NCI-H2171 (cell line): ENCODE results near the gene RNF103.
"Not testable (repeated sequence)": the region's sequence is repeated elsewhere in the genome, so short reads cannot be mapped to it uniquely, and the experiment has no call there.

Experiments used
- DNase-seq: peaks from one replicate; lab custom pipeline; 2025; lab: John Stamatoyannopoulos, UW

RNF103 gene, protein sequence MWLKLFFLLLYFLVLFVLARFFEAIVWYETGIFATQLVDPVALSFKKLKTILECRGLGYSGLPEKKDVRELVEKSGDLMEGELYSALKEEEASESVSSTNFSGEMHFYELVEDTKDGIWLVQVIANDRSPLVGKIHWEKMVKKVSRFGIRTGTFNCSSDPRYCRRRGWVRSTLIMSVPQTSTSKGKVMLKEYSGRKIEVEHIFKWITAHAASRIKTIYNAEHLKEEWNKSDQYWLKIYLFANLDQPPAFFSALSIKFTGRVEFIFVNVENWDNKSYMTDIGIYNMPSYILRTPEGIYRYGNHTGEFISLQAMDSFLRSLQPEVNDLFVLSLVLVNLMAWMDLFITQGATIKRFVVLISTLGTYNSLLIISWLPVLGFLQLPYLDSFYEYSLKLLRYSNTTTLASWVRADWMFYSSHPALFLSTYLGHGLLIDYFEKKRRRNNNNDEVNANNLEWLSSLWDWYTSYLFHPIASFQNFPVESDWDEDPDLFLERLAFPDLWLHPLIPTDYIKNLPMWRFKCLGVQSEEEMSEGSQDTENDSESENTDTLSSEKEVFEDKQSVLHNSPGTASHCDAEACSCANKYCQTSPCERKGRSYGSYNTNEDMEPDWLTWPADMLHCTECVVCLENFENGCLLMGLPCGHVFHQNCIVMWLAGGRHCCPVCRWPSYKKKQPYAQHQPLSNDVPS

GRCh38 chr2:86623494-86624266 is at the start of gene RNF103:
Gene RNF103 (minus strand): TSS chr2:86623865. CDS start chr2:86622886, 979 bp downstream.
- peak; percentile 93 for DNase-seq

DNA sequence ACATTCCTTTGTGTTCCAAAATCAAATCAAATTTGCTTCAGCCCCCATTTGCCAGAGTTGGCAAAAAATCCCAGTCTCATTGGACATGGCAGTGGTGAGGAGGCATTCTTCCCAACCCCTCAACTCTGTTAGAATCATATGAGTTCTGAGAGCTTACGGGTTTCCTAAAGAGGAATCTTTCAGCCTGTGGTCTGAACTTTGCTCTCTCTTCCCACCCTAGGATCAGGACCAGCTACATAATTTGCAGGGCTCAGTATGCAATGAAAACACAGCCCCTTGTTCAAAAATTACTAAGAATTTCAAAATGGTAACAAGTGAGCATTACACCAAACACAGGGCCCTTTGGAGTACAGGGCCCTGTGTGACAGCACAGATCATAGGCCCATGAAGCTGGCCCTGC is 49.3 kb upstream of the RNF103 start:
- DNase-seq, result no peak

DNA sequence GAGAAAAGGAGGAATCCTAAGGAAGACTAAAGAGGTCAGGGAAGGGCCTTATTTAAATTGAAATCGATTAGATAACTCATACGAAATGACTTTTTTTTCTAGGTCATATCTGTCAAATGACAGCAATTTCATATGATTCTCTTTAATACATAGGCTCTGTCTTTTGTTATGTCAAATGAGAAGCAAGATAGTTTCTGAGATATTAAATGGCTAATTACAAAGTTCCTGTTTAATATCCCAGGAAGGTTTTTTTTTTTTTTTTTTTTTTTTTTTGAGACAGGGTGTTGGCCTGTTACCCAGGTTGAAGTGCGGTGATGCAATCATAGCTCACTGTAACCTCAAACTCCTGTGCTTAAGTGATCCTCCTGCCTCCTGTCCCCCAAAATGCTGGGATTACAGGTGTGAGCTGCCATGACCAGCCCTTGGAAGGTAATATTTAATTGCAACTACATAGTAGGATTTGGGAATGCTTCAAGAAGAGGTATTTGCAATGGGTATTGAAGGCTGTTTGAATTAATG is 48.4 kb upstream of the RNF103 start:
- DNase-seq, result no peak

- DNase-seq, result no peak
Observed at GRCh38 chr2:86671337-86671981, 47.8 kb upstream of the RNF103 start.

DNA sequence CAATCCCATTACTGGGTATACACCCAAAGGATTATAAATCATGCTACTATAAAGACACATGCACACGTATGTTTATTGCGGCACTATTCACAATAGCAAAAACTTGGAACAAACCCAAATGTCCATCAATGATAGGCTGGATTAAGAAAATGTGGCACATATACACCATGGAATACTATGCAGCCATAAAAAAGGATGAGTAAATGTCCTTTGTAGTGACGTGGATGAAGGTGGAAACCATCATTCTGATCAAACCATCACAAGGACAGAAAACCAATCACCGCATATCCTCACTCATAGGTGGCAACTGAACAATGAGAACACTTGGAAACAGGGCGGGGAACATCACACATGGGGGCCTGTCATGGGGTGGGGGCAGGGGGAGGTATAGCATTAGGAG is 45.7 kb upstream of the RNF103 start:
- not testable (repeated sequence) for DNase-seq

DNA sequence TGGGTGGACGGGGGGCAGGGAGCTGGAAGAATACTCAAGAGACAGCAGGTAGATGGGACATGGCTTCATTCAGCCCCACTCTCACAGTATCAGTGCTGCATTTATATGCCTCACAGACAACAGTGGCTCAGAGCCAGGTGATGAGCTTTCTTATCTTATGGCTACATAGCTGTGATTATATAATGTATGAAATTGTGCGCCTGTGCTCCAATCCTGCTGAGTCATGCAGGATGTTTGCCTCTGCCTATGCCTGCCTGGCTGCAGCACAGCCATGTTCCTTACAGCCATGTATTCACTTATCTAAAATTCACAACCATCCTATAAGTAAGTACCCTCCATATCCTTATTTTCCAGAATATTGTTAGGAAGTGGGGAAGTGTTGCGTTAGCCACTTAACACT is 37.7 kb upstream of the RNF103 start:
- DNase-seq, result peak; percentile 15

GRCh38 chr2:86650188-86650587 is 26.5 kb upstream of the RNF103 start:
- DNase-seq, result no peak

GRCh38 chr2:86649119-86649947 is 25.7 kb upstream of the RNF103 start:
- DNase-seq, result no peak

DNA sequence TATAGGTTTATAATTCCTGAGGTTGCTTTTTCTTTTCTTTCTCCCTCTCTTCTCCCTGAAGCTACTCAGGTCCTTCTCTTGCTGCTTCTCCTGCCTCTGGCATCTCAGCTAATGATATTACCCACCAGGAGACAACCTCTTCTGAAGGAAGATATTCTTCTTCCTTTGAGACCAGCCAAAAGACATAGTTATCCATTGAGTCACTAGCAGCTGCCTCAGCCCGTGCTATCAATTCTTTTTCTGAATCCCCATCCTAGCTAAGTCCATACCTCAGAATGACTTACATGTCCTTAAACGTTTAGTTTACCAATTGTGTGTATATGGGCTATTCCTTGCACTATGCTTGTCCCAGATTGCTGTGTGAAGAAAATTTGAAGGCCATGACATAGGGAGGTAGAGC is 25.0 kb upstream of the RNF103 start:
- no peak for DNase-seq

DNA sequence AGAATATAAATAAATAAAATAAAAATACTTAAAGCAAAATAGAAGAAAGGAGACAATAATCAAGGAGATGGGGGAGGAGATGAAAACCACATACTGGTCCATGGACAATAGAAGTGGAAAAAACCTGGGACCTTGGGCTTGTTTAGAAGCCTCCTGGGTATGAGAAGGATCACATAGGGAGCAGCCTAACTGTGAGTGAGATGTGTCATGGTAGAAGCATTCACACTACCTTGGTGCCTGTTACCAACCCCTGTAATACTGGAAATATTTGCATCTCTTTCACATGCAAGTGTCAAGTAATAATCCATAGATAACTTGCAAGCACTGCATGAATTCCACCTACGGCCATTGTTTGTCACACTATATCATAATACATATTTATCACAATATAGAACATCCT is 23.2 kb upstream of the RNF103 start:
- DNase-seq, result no peak

DNA sequence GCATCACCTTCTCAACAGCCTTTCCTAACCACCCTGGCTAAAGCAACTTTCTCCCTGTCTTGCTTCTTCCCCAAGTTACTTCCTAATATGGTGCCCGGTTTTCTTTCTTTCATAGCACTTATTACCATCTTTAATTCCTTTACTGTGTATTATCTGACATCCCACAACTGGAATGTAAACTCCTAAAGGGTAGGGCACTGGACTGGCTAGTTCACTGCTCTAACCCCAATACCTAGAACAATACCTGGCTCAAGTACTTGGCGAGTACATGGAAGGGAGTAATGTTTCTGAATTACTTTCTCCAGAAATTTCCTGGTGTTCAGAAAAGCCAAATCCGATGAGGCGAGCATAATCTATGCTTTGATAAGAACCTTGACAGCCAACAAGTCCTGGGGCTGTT is 22.7 kb upstream of the RNF103 start:
- no peak for DNase-seq

GRCh38 chr2:86645752-86646151 is 22.1 kb upstream of the RNF103 start:
- no peak for DNase-seq

GRCh38 chr2:86638712-86639111 is 15.0 kb upstream of the RNF103 start:
- no peak for DNase-seq

- DNase-seq, result no peak
Observed at GRCh38 chr2:86636842-86637241, 13.2 kb upstream of the RNF103 start.

GRCh38 chr2:86634352-86634751 is 10.7 kb upstream of the RNF103 start:
- no peak for DNase-seq

DNA sequence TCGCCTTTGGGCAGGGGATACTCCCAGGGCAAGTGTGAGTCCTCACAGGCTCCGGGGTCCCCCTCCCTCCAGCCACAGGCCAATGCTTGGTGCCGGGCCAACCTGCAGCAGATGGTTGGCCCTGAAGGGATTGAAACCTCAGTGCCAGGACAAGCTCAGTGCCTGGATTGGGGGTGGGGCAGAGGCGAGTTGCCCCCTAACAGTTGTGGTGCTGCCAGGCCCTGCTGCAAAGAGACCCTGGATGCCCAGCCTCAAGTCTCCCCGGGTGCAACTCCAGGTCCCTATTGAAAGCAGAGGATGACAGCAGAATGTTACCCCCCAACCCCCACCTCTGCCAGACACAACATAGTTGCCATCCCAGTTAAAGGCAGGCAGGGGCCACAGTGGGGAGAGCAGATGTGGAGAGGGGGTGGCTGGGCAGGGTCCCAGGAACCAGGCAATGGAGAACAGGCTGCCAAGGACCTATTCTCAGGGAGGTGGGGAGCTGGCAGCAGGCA is 9.5 kb upstream of the RNF103 start:
- no peak for DNase-seq

GRCh38 chr2:86632672-86633071 is 9.0 kb upstream of the RNF103 start:
- DNase-seq, result no peak

GRCh38 chr2:86631846-86632485 is 8.3 kb upstream of the RNF103 start:
- no peak for DNase-seq

GRCh38 chr2:86628091-86628522 is 4.4 kb upstream of the RNF103 start:
- no peak for DNase-seq

DNA sequence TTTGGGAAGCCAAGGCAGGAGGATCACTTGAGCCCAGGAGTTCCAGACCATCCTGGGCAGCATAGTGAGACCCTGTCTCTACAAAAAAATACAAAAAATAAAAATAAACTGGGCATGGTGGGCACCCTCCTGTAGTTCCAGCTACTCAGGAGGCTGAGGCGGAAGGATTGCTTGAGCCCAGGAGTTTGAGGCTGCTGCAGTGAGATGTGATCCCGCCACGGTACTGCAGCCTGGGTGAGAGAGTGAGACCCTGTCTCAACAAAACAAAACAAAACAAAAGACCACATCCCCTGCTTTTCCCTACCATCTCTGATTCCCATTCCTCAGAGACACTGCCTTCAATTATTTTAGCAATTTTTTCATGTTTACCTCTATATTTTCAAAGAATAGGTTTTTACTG is 3.9 kb upstream of the RNF103 start:
- DNase-seq, result no peak
